Neuronal stem cell (in vitro differentiated cells): ENCODE measurements around the gene FOXO3.

Experiments
- DNase-seq: peaks from one replicate; pipeline ENCODE4 v3.0.0-alpha.2; 2013; ENCODE audit warnings: low spot score
- H2AFZ ChIP-seq: one replicate; pipeline ENCODE4 v1.6.1; 2013; ENCODE audit warnings: mild to moderate bottlenecking, low read length, inconsistent platforms
- H2AK5ac ChIP-seq: 2 replicates; pipeline ENCODE4 v1.6.1; 2013; ENCODE audit warnings: low read depth, mild to moderate bottlenecking, inconsistent platforms, low read length, moderate library complexity, mixed read lengths
- H2BK120ac ChIP-seq: 2 replicates; pipeline ENCODE4 v1.6.1; 2013; ENCODE audit warnings: low read depth, mild to moderate bottlenecking, inconsistent platforms, low read length, moderate library complexity, mixed read lengths
- H2BK12ac ChIP-seq: one replicate; pipeline ENCODE4 v1.6.1; 2013; ENCODE audit warnings: low read length, inconsistent platforms
- H2BK15ac ChIP-seq: 2 replicates; pipeline ENCODE4 v1.6.1; 2013; ENCODE audit warnings: mild to moderate bottlenecking, low read length, inconsistent platforms, mixed read lengths
- H2BK5ac ChIP-seq: one replicate; pipeline ENCODE4 v1.6.1; 2013; ENCODE audit warnings: inconsistent platforms, mild to moderate bottlenecking, low read length, moderate library complexity
- H3K14ac ChIP-seq: one replicate; pipeline ENCODE4 v1.6.1; 2013; ENCODE audit warnings: low read length, inconsistent platforms
- H3K18ac ChIP-seq: 2 replicates; pipeline ENCODE4 v1.6.1; 2013; ENCODE audit warnings: low read length, inconsistent platforms
- H3K23ac ChIP-seq: 2 replicates; pipeline ENCODE4 v1.6.1; 2013; ENCODE audit warnings: low read depth, mild to moderate bottlenecking, mixed read lengths, low read length, inconsistent platforms; ENCODE audit not compliant: poor library complexity
- H3K27ac ChIP-seq: replicated peaks from 3 replicates; pipeline ENCODE4 v1.5.1; 2013; ENCODE audit warnings: low read length, inconsistent platforms
- H3K27me3 ChIP-seq, 3 experiments: 2 replicates each; pipeline ENCODE4 v1.6.1; 2013; ENCODE audit warnings: low read length in 3 of 3, mild to moderate bottlenecking in 2 of 3, inconsistent platforms in 1 of 3, low read depth in 1 of 3, mixed read lengths in 1 of 3, moderate library complexity in 1 of 3; ENCODE audit not compliant: control insufficient read depth in 3 of 3, insufficient read depth in 3 of 3
- H3K36me3 ChIP-seq, 2 donors: replicated peaks in 1 of 2; 2 replicates each; pipeline ENCODE4 v1.6.1; 2013; ENCODE audit warnings: low read length in 2 of 2; ENCODE audit not compliant: control insufficient read depth in 2 of 2, insufficient read depth in 2 of 2
- H3K4ac ChIP-seq: 2 replicates; pipeline ENCODE4 v1.6.1; 2013; ENCODE audit warnings: inconsistent platforms, mild to moderate bottlenecking, low read length, moderate library complexity
- H3K4me1 ChIP-seq, 2 donors: 1 replicate in 1 of 2; 2 replicates in 1 of 2; pipeline ENCODE4 v1.6.1; 2013; ENCODE audit warnings: low read length in 2 of 2, low read depth in 1 of 2; ENCODE audit not compliant: control insufficient read depth in 2 of 2, insufficient read depth in 1 of 2
- H3K4me2 ChIP-seq: one replicate; pipeline ENCODE4 v1.6.1; 2013; ENCODE audit warnings: mild to moderate bottlenecking, low read length, inconsistent platforms; ENCODE audit not compliant: insufficient read depth, poor library complexity, severe bottlenecking
- H3K4me3 ChIP-seq, 2 donors: 2 replicates each; pipeline ENCODE4 v1.5.1; 2013; ENCODE audit warnings: low read length in 2 of 2, mild to moderate bottlenecking in 2 of 2, inconsistent platforms in 1 of 2, moderate library complexity in 1 of 2
- H3K79me1 ChIP-seq: one replicate; pipeline ENCODE4 v1.6.1; 2013; ENCODE audit warnings: low read depth, mild to moderate bottlenecking, inconsistent platforms, low read length, moderate library complexity
- H3K9ac ChIP-seq: one replicate; pipeline ENCODE4 v1.6.1; 2013; ENCODE audit warnings: mild to moderate bottlenecking, low read depth, low read length, inconsistent platforms; ENCODE audit not compliant: poor library complexity
- H3K9me3 ChIP-seq, 2 donors: replicated peaks in 1 of 2; 2 replicates each; pipeline versions ENCODE3 to v1.6.1; 2013; ENCODE audit warnings: low read length in 2 of 2, mild to moderate bottlenecking in 2 of 2, inconsistent platforms in 1 of 2, low read depth in 1 of 2, mixed read lengths in 1 of 2, moderate library complexity in 1 of 2; ENCODE audit not compliant: control insufficient read depth in 2 of 2, insufficient read depth in 1 of 2
- H4K8ac ChIP-seq: one replicate; pipeline ENCODE4 v1.6.1; 2013; ENCODE audit warnings: low read depth, mild to moderate bottlenecking, inconsistent platforms, low read length, moderate library complexity
- H4K91ac ChIP-seq: one replicate; pipeline ENCODE4 v1.6.1; 2013; ENCODE audit warnings: low read length, low read depth, mild to moderate bottlenecking, inconsistent platforms; ENCODE audit not compliant: poor library complexity
- WGBS, 2 donors: extraction: QIAGEN DNeasy Blood & Tissue Kit; methylation state at CpG; one replicate each; pipeline ENCODE4 v1.1.7; 2013; ENCODE audit warnings: missing lambda C conversion rate in 2 of 2, mixed read lengths in 1 of 2; ENCODE audit not compliant: insufficient read length in 2 of 2, insufficient replicate concordance in 1 of 2; ENCODE audit errors: extremely low coverage in 2 of 2; 5-methylcytosine and 5-hydroxymethylcytosine counted together

FOXO3 gene

GRCh38 chr6:108608453-108609275 is 47.9 kb downstream of the FOXO3 start:
- H3K18ac ChIP-seq: no peak overlapping the region
- no peak overlapping the region for H2AK5ac ChIP-seq
- H3K9me3 ChIP-seq: peaks cover 0 to 3% of the 10 kb centered on the region in 2 donors
- H4K8ac ChIP-seq: no peak overlapping the region
- H2BK5ac ChIP-seq: no peak overlapping the region
- no peak for DNase-seq
- no peak overlapping the region for H2BK12ac ChIP-seq
- no peaks in the 10 kb centered on the region for H3K79me1 ChIP-seq
- no CpG with 5 or more reads among the region's 7 CpGs for WGBS, 2 donors
- H3K27ac ChIP-seq: no peak overlapping the region
- H3K4ac ChIP-seq: no peak overlapping the region
- no peak overlapping the region for H3K9ac ChIP-seq
- H3K4me1 ChIP-seq: peaks cover 8 to 9% of the 10 kb centered on the region in 2 donors
- no peak overlapping the region for H2BK120ac ChIP-seq
- H3K4me3 ChIP-seq: no peak overlapping the region
- H3K36me3 ChIP-seq: no peaks in the 10 kb centered on the region
- H4K91ac ChIP-seq: no peak overlapping the region
- H3K14ac ChIP-seq: no peak overlapping the region
- no peak overlapping the region for H3K23ac ChIP-seq
- no peaks in the 10 kb centered on the region for H3K27me3 ChIP-seq
- H2BK15ac ChIP-seq: no peak overlapping the region
- H2AFZ ChIP-seq: no peak overlapping the region
- no peak overlapping the region for H3K4me2 ChIP-seq

DNA sequence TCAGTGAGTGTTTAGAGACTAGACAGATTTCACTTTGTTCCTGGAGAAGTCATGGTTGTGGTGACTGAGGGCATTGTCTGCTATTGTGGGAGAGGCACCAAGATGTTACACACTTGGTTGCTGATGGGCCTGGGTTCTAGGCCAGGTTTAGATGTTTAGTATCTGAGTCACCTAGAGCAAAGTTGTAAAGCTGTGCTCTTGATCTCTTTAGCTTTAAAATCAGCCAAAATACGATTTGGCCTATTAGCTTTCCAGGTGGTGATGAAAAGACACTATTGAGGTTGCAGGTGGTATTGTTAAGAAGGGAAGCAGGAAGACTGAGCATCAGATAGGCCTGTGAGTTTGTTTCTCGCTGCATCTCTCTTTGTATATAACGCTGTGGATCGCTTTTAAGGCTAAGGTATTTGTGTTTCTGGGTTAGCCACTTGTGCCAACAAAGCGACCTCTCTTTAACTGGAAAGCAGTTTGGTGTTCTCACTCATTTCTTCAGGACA is 48.6 kb downstream of the FOXO3 start:
- no peak overlapping the region for H3K27ac ChIP-seq
- H3K4me1 ChIP-seq: peaks cover 8 to 9% of the 10 kb centered on the region in 2 donors
- H3K9ac ChIP-seq: no peak overlapping the region
- H3K36me3 ChIP-seq: no peaks in the 10 kb centered on the region
- no peak overlapping the region for H2AK5ac ChIP-seq
- no peak overlapping the region for H4K91ac ChIP-seq
- no CpG with 5 or more reads among the region's 5 CpGs for WGBS, 2 donors
- no peak overlapping the region for H2BK15ac ChIP-seq
- H3K14ac ChIP-seq: no peak overlapping the region
- H3K79me1 ChIP-seq: no peaks in the 10 kb centered on the region
- H3K23ac ChIP-seq: no peak overlapping the region
- H2AFZ ChIP-seq: no peak overlapping the region
- H2BK12ac ChIP-seq: no peak overlapping the region
- H4K8ac ChIP-seq: no peak overlapping the region
- H3K4me2 ChIP-seq: no peak overlapping the region
- no peak overlapping the region for H3K4ac ChIP-seq
- no peak for DNase-seq
- H3K18ac ChIP-seq: no peak overlapping the region
- no peak overlapping the region for H2BK120ac ChIP-seq
- H3K27me3 ChIP-seq: no peaks in the 10 kb centered on the region
- no peak overlapping the region for H2BK5ac ChIP-seq
- H3K4me3 ChIP-seq: no peak overlapping the region
- H3K9me3 ChIP-seq: peaks cover 0 to 3% of the 10 kb centered on the region in 2 donors

GRCh38 chr6:108610270-108610839 is 49.6 kb downstream of the FOXO3 start:
- DNase-seq: no peak
- Histone ChIP-seq H3K9ac (no peak overlapping the region), H4K8ac (no peak overlapping the region), H2BK5ac (no peak overlapping the region), H3K14ac (no peak overlapping the region), H3K23ac (no peak overlapping the region), H2BK15ac (no peak overlapping the region), H3K4ac (no peak overlapping the region), H2AFZ (no peak overlapping the region), H2AK5ac (no peak overlapping the region), H2BK12ac (no peak overlapping the region), H3K18ac (no peak overlapping the region), H2BK120ac (no peak overlapping the region), H3K36me3 (no peaks in the 10 kb centered on the region), H3K4me2 (no peak overlapping the region), H3K27me3 (no peaks in the 10 kb centered on the region), H3K27ac (no peak overlapping the region), H3K9me3 (peaks cover 0 to 3% of the 10 kb centered on the region in 2 donors), H3K4me1 (peaks cover 8 to 9% of the 10 kb centered on the region in 2 donors), H4K91ac (no peak overlapping the region), H3K79me1 (no peaks in the 10 kb centered on the region), H3K4me3 (no peak overlapping the region)
- WGBS, 2 donors: no CpG with 5 or more reads among the region's 3 CpGs

DNA sequence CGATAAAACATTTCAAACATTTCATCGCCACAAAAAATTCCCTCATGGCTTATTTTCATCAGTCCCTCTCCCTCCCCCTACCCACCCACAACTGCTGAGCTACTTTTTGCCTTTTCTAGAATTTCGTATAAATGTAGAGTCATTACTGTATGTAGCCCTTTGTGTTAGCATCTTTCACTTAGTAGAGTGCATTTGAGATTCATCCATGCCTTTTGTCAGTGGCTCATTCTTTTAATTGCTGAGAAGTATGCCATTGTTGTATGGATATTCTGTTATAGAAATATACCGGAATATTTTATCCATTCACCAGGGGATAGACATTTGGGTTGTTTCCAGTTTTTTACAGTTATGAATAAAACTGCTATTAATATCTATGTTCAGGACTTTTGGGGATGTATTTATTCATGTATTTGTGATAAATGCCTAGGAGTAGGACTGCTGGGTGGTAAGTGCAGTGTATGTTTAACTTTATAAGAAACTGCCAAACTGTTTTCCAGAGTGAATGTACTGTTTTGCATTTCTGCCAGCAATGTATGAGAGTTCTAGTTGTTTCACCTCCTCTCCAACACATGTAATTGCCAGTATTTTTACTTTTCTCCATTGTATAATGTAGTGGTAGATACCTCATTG is 50.4 kb downstream of the FOXO3 start:
- WGBS, 2 donors: no CpG with 5 or more reads among the region's 4 CpGs
- Histone ChIP-seq H2BK5ac (no peak overlapping the region), H4K91ac (no peak overlapping the region), H3K79me1 (no peaks in the 10 kb centered on the region), H3K14ac (no peak overlapping the region), H2BK12ac (no peak overlapping the region), H3K4me1 (peaks cover 8 to 9% of the 10 kb centered on the region in 2 donors), H3K9ac (no peak overlapping the region), H3K23ac (no peak overlapping the region), H4K8ac (no peak overlapping the region), H2BK15ac (no peak overlapping the region), H2BK120ac (no peak overlapping the region), H3K9me3 (peaks cover 0 to 3% of the 10 kb centered on the region in 2 donors), H3K4ac (no peak overlapping the region), H3K27ac (no peak overlapping the region), H3K4me3 (no peak overlapping the region), H3K4me2 (no peak overlapping the region), H3K27me3 (no peaks in the 10 kb centered on the region), H2AK5ac (no peak overlapping the region), H2AFZ (no peak overlapping the region), H3K36me3 (no peaks in the 10 kb centered on the region), H3K18ac (no peak overlapping the region)
- DNase-seq: no peak
